NCI-H774 (cell line): Measurements from ENCODE around the gene EHBP1.
"Not testable (repeated sequence)": the region's sequence is repeated elsewhere in the genome, so short reads cannot be mapped to it uniquely, and the experiment has no call there.

Experiments
- DNase-seq: peaks from one replicate; lab custom pipeline; 2025; lab: John Stamatoyannopoulos, UW

EHBP1 gene

DNA sequence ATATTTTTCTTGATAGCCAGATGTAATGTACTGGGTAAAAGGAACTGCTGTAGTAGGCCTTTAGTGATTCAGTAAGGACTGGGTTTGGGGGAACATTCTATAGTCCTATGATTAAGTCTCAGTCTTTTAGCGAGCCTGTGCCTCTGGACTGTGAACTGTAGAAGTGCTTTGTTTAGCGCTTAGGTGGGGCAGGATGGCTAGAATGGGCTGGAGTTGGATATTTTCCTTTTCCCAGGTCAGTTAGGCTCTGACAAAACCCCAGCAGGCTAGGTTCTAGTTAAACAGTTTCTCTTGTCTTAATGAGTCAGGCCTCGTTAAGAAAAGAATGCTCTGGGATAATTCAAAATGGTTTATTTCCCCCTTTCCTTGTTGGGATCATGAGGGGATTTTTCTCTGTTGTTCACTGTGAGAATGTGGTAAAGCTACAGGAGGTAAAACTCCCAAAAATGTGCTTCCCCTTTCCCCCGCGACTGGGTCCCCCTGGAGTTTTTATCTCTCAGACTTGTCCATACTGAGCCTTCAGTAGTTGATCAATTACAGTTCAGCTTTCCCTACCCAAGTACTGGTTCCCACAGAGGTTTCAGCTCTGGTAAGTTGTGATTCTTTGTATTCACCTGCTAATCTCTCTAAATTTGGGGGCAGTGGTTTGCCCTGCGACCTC is 31.5 kb downstream of the EHBP1 start:
- no peak for DNase-seq

DNA sequence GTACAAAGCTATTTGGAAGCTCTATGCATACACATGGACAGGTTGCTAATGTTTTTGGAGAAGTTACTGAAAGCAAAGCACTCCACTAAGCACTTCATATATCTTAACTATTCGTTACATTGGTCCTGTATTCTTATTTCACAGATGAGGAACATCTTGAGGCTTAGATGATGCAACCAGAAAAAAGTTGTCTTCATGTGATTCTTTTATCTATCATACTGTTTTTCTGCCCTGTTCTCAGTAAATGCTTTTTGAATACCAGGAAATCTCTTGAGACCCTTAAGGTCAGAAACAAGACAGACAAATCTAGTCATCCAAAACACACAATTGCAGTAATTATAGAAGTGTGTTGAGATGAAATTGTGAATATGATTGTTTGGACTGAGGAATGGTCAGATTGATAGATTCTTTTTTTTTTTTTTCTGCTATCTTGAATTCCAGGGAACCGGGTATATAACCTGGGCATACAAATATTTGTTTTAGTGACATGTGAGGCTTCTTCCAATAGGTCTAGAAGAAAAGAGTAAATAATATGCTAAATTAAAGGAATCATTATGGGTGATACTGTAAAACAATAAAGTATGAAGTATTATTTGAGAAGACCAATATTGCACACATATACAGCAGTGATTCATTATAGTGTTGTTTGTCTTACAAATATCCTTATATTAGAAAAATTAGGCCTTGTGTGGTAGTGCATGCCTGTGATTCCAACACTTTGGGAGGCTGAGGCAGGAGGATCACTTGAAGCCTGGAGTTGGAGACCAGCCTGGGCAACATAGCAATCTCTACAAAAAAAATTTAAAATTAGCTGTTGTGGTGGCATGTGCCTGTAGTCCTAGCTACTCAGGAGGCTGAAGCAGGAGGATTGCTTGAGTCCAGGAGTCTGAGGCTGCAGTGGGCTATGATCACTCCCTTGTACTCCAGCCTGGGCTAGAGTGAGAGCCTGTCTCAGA is 33.7 kb downstream of the EHBP1 start:
- no peak for DNase-seq

DNA sequence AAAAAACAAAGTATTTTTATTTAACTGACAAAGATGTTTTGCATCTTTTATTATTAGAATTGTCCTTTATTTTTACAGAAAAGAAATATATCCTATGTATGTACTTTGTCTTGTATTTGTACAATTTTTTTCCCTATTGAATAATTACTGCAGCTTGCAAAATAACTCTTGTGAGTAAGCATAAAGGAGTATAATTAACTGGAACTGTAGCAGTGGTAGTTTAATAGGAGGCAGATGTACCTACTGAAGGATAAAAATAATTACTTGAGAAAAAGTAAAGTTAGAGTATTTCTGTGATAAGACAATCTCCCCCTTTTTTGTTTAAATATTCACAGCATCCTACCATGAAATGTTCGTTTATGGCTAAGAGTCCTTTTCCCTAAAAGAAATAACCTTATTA is 34.7 kb downstream of the EHBP1 start:
- DNase-seq, result no peak

- no peak for DNase-seq
Observed at GRCh38 chr2:62741127-62741526, 35.6 kb downstream of the EHBP1 start.

GRCh38 chr2:62741954-62742722 is 36.6 kb downstream of the EHBP1 start:
- DNase-seq, result no peak

DNA sequence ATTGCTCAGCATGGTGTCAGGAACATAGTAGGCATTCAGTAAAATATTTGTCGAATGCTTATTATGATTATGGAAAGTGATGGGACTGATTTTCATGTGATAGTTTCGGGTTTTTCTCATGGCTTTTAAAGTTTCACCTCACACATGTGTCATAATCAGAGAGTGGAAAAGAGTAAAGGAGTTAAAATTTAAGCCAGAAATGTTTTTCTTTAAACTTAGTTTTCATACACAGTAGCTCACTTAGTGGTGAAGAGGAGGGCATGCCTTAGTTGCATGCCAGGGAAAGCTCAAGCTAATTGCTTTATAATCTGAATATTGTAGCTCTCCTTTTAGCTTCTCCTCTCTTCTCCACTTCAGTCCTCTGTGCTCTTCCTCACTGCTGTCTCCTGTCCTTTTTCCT is 38.0 kb downstream of the EHBP1 start:
- DNase-seq, result no peak

DNA sequence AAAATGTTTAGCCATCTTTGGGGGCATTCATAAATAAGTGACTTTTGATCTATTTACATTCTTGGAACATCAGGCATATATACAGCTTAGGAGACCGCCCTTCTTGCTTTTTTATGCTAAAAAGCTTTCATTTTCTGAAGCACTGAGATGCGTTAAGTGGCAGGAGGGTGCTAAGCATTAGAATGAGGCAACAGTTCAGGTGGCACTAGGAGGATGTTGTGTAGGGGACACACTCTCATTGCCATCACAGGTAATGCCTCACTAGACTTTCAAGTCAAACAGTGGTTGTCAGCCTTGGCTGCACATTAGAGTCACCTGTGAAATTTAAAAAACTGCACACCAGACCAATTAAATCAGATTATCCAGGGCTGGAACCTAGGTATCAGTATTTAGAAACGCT is 39.1 kb downstream of the EHBP1 start:
- no peak for DNase-seq

DNA sequence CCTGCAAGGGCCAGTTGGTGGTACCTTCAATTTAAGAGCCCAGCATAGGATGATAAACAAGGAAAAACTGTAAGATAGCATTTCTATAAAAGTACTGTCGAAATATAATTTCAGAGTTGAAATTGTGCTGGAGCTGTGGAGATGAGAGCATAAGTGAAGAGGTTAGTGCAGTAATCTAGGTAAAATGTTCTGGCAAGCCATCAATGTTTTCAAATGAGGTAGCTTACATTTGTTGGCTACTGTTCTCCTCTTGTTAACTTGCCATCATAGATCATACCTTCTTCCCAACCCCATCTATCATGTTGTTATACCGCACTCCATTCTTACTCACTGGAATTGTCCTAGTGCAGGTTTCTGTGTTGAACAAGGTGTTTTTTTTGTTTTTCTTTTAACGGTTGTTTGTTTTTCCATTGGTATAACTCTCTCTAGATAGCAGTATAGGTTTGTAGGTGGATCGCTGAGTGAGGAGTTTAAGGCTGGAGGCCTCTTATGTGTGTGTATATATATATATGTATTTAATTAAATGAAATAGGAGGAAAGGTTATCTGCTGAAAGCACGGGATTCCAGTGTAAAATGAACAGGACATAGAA is 40.5 kb downstream of the EHBP1 start:
- no peak for DNase-seq

DNA sequence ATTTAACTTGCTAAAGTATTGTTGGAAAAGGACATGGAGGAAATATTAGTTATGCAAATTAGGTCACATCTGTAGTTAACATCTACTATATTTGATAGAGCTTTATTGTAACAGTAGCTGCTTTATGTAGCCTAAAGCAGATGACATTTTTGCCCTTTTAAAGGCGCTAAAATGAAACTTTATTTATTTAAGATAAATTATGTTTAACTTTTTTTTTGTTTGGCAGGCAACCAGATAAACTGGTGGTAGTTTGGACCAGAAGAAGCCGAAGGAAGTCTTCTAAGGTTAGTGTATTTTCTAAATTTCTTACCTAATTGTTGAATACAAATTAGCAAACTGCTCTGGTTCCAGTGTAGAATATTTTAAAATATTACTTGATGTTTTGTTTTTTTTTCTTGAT is 41.7 kb downstream of the EHBP1 start:
- no peak for DNase-seq

DNA sequence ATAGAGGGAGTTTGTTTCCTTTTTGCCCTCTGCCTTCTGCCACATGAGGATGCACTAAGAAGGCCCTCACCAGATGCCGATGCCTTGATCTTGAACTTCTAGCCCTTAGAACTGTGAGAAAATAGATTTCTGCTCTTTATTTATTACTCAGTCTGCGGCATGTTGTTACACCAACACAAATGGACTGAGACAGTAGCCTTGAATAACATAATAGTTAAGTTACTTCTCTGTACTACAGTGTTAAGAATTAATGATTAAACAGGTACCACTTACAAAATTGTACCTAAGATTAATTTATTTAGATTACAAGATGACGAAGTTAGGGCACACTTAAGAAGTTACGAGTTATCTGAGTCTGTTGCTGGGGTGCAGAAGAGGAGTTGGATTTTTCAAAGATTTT is 42.4 kb downstream of the EHBP1 start:
- DNase-seq, result no peak

DNA sequence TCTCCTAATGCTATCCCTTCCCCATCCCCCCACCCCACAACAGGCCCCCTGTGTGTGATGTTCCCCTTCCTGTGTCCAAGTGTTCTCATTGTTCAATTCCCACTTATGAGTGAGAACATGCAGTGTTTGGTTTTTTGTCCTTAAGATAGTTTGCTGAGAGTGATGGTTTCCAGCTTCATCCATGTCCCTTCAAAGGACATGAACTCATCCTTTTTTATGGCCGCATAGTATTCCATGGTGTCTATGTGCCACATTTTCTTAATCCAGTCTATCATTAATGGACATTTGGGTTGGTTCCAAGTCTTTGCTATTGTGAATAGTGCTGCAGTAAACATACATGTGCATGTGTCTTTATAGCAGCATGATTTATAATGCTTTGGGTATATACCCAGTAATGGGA is 43.6 kb downstream of the EHBP1 start:
- not testable (repeated sequence) for DNase-seq

GRCh38 chr2:62757029-62757428 is 51.5 kb downstream of the EHBP1 start:
- no peak for DNase-seq

- no peak for DNase-seq
Observed at GRCh38 chr2:62760026-62760425, 54.5 kb downstream of the EHBP1 start.

- DNase-seq, result no peak
Observed at GRCh38 chr2:62760555-62760954, 55.0 kb downstream of the EHBP1 start.

- DNase-seq, result no peak
Observed at GRCh38 chr2:62765619-62766376, 60.3 kb downstream of the EHBP1 start.

DNA sequence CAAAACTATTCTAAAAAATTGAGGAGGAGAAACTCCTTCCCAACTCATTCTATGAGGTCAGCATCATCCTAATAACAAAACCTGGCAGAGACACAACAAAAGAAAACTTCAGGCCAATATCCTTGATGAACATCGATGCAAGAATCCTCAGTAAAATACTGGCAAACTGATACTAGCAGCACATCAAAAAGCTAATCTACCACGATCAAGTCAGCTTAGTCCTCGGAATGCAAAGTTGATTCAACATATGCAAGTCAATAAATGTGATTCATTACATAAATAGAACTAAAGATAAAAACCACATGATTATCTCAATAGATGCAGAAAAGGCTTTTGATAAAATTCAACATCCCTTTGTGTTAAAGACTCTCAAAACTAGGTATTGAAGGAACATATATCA is 63.1 kb downstream of the EHBP1 start:
- no peak for DNase-seq

- no peak for DNase-seq
Observed at GRCh38 chr2:62770629-62771028, 65.1 kb downstream of the EHBP1 start.

DNA sequence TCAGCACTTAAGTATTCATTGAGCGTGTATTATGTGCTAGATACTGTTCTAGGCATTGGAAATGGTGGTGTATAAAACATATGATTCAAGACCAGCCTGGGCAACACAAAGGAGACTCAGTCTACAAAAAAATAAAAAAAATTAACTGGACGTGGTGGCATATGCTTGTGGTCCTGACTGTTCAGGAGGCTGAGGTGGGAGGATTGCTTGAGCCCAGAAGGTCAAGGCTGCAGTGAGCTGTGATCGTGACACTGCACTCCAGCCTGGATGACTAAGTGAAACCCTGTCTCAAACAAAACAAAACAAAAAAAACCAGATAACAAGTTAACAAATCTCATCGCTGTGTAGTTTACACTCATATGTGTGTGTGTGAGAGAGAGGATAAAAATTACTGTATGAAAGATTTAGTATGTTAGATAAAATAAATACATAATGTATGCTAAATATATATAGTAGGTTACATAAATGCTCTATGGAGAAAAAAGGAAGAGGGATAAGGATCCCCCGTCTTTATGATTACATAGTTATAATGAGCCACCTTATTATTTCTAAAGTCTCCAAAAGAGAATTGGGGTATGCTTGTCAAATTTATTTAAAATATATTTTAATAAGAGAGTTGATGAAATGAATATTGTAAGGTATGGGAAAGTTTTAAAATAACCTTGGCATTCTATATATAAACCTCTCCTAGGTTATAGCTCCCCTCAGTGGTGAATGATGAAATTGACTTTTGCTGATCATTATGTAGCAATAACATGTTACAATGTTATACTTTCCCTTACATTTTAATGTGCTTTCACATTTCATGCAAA is 69.2 kb downstream of the EHBP1 start:
- DNase-seq, result no peak

DNA sequence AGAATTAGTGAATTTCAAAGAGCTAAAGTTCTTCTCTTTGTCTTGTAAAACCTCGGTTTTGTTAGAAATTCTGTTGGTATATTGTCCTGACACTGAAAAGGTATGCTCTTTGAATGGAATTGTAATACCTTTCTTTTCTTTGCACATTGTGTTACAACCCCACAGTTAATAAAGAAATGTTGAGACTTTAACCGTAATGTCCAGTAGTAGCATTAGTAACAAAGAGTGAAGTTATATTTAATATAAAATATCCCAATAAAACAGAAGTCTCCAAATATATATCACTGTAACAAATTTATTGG is 69.8 kb downstream of the EHBP1 start:
- no peak for DNase-seq

GRCh38 chr2:62783679-62784078 is 78.2 kb downstream of the EHBP1 start:
- no peak for DNase-seq

- DNase-seq, result no peak
Observed at GRCh38 chr2:62784341-62784740, 78.8 kb downstream of the EHBP1 start.
